Muscle of back (tissue), 11 donors: ENCODE results near the gene ANKRA2. TPM values are rescaled to one million over a fixed set of nuclear protein-coding genes. Genes with fewer than 3 reads are reported as not detected.
"Not testable (repeated sequence)": the region's sequence is repeated elsewhere in the genome, so short reads cannot be mapped to it uniquely, and the experiment has no call there.

Experiments used
- DNase-seq, 3 donors: peaks; one replicate each; pipeline versions ENCODE4 v3.0.0 to v3.0.0-alpha.2; 2013
- polyA plus RNA-seq, 10 donors: library from polyadenylated mRNA; unstranded; fragments of 120-200 nt; gene quantifications; one replicate each; pipeline ENCODE4 v1.2.1, GENCODE V29; 2013; ENCODE audit not compliant: insufficient read length in 10 of 10

Gene ANKRA2
- polyA plus RNA-seq, 10 donors = 19.3 to 35.4 (median 24.6) TPM

DNA sequence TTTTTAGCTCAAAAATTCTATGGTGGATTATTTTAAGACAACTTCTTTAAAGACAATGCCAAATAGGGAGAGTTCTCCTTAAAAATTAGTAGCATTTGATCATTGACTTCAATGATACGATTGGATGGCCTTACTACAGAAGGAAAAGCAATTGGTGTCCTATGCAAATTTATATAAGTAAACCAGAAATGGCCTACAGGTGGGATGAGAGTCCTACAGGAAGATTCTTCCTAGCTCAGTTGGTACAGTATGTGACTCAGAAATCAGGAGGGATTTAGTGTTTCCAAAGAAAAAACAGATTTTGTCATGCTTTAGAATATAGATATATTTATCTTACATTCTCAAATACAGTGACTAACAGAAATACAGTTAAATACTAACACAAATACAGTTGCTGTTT, 6.5 kb downstream of the ANKRA2 start:
- DNase-seq = no peak

DNA sequence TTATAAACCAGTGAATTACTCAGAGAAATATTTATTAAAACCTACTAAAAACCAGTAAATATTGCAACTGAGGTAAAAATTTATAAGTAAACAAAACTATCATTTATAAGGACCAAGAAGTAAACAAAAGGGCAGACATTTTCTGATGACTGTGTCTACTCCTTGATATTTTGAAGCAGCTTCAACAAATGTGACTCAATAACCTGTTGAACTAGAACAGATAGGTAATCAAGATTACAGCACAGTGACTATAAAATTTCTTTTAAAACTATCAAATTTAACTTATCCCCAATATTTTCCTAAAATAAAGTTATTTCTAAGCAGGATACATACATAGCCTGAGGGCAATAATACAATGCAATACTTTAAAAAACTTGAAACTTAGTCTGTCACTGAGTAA, 12.8 kb downstream of the ANKRA2 start:
- DNase-seq = no peak

DNA sequence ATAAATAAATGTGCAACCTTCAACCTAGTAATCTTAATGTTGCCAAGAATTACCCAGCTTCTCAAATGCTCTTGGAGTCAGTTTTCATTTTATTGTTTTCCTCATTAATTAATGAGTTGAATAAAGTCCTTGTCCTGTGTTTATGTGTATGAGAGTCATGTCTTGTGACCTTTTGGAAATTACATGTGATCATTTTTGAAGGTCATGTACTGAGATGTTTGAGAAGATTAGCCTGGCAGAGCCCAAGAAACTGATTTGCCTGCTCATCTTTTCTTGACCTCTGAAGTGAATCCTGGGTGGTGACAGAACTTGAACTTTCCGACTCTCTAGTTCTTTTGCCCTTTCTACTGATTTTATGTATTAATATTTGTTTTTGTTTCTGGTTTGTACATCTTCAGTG, 15.4 kb downstream of the ANKRA2 start:
- DNase-seq = no peak

GRCh38 chr5:73545403-73545779, 20.0 kb downstream of the ANKRA2 start:
- no peak for DNase-seq

DNA sequence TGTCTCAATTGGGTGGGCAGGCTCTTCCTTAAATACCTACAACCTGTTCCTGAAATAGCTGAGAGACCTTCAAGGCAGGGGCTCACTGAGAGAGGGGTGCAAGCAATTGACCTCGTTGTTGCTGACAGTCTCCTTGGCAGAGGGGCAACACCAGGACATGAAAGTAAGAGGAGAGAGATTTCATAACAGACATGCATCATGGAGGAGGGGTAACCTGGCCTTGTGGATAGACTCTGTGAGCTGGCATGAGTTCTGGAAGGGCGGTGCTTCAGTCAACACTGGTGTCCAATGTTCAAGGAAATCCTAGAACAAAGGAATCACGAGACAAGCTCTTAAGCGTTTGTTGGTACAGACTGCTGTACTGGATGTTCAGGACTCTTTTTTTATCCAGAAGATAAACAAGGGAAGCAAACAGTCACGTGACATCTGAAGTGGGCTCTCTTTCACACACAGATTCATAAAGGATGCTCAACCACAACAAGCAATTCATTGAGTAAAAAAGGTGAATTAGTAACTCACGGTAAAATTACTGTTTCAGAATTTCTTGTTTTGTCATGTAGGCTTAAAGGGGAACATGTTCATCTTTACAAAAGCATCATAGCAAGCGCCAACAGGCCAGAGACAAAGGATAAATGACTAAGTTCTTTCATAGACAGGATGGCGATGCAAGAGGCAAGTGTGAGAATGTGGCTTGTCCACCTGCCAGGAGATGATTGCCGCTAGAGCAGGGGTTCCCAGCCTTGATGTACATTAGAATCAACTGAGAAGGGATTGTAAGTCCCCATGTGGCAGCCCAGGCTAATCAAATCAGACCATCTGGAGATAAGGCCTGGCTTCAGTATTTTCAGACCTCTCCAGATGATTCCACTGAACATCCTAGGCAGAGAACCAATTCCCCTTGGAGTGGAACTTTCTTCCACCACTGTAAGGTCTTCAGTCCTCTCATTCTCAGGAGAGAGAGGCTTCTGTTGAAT, 20.7 kb downstream of the ANKRA2 start:
- no peak for DNase-seq

GRCh38 chr5:73542020-73542419, 23.4 kb downstream of the ANKRA2 start:
- no peak for DNase-seq

DNA sequence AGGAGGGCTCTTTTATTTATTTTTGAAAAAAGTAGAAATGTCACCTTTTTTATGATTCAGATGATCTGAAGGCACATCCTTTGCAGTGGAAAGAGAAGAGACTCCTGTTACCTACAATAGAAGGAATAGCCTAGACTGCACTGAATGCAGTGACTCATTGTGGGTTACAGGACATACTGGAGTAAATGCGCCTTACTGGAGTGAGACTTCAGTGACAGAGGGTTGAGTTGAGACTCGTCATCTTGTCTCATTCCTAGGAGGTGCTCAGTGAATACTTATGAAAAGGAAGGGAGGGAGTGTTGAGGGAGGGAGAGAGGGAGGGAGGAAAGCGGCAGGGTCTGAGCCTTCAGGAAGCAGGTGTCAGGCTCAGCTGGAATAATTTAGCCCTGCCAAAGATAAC, 25.2 kb downstream of the ANKRA2 start:
- DNase-seq = peak in 1 of 3 donors; percentile 33

- no peak for DNase-seq
Measured at GRCh38 chr5:73539730-73540129, 25.7 kb downstream of the ANKRA2 start.

DNA sequence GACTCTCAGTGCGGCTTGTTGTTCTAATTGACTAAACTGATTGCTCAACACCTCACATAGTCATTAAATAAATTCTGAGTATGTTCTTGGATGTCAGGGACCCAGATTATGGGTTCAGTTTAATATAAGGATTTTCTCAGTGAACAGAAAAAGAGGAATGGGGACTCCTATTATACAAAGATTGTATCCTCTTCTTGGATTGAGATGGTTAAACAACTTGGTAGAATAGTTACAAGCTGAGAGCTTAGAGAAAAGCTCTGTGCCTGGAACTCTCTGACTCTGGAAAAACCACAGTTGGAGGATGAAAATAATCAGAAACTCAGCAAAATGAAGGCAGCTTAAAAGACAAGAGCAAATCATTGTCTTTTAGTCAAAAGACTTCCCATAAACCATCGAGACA, 30.5 kb downstream of the ANKRA2 start:
- no peak for DNase-seq

DNA sequence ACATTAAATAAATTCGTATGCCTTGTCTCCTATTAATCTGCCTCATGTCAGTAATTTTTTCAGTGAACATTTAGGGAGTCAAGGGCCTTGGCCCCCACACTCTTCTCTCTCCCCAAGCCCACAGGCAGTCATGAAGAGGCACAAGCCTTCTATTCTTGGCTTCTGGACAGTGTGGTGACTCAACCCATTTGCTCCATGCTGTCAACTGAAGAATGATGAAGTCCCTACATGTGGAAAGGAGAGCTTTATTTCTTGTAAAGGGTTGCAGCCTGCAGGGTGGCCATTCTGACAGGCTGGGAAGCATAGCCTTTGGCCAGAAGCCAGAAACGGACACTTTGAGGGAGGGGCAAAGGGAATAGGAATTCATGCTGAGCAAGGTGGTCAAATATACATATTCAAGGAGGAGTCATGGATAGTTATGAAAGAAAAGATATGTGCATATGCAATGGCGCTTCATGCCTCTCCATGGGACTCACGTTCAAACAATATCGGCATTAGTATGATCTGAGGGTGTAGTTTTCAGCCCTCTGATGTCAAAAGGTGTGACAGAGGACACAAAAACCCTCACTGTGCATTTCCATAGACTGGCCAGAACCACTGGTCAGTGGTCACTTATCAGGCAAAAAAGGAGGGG, 31.3 kb downstream of the ANKRA2 start:
- no peak for DNase-seq

GRCh38 chr5:73532195-73532594, 33.2 kb downstream of the ANKRA2 start:
- no peak for DNase-seq

DNA sequence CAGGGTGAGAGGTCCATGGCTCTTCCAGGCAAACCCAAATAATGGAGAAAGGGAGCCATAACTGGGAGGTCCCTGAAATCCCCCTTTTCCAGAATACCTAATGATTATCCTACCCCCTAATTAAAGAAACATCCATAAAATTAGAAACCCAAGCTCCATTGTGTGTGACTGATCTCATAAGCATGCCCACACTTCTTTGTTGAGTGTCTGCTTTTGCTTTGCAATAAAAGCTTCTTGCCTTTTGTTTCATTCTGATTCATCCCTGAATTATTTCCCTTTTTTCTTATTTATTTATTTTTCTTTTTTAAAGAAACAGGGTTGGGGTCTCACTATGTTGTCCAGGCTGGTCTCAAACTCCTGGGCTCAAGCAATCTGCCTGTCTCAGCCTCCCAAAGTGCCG, 34.1 kb downstream of the ANKRA2 start:
- no peak for DNase-seq

GRCh38 chr5:73529081-73529480, 36.4 kb downstream of the ANKRA2 start:
- DNase-seq = no peak

GRCh38 chr5:73528248-73528647, 37.2 kb downstream of the ANKRA2 start:
- no peak for DNase-seq

DNA sequence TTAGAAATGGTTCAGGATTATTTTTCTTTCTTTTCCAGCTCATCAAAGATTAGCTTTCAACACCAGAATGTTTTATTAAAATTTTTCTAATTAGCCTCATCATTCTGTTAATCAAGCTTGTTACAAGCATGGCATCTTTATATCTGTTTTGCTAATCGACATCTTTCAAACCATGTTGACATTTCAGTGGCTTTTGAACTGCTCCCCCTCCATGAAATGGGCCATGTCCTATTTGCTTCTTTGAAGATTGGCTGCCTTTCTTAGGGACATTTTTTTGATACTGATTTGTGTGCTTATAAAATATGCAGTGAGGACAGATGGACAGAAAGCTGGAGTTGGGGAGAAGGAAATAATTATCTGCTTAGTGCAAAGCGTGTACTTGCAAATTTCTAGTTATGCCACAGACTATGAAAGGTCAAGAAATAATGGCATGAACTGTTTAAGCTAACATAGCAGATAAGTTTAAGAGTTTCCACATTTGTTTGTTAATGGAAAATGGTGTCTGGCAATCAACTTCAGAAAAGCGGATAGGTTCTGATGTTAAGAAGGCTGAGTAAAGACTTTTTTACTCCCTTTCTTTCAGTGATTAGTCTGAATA, 39.7 kb downstream of the ANKRA2 start:
- DNase-seq = no peak

- DNase-seq = no peak
Measured at GRCh38 chr5:73523861-73524260, 41.6 kb downstream of the ANKRA2 start.

DNA sequence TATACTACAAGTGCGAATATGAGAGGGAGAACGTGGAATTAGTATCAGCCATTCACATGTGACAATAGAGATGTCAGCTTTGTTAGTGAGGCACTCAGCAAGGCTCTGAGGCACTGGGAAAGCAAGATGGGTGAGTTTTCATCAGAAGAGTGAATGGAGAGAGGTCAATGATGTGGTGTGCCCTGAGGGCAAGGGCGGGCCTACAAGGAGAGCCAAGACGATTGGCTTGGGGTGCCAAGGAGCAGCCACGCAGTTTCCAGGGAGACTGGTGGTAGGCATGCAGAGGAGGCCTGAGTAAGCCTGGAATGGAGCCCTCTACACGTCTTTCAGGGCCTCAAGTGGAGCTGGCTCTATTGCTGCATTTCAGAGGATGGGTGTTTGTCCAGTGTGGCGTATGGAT, 42.5 kb downstream of the ANKRA2 start:
- DNase-seq = no peak

DNA sequence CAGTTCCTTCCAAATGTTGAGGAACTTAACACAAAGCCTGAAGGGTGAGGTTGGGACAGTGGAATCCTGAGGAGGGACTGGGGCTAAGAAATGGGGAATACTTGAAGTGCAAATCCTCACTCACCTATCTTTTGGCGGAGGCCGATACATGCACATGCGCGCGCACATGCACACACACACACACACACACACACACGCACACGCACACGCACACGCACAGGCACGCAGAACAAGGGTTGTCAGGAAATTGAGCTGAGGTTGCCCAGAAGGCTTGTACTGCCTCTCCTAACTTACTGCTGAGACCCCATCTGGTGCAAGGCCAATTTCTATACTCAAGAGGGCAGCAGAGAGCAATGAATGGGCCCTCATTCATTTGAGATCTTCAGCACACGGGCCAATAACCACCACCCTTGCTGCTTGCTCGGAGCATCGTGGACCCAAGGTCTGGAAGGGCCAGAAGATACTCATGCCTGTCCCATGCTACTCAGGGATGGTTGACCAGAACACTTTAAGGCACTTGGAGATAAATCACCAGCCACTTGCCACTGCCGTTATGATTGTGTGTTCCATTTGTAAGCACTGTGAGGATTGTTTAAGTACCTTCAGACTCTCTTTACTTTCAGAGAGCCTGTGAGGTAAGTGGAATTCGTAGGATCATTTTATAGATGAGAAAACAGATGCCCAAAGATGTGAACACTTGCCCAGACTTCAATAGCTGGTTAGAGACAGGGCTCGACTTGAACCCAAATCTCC, 45.7 kb downstream of the ANKRA2 start:
- DNase-seq = peak; percentile 70 to 84 (median 71)

- DNase-seq = no peak
Measured at GRCh38 chr5:73515232-73515631, 50.2 kb downstream of the ANKRA2 start.

- no peak for DNase-seq
Measured at GRCh38 chr5:73514418-73514817, 51.0 kb downstream of the ANKRA2 start.

DNA sequence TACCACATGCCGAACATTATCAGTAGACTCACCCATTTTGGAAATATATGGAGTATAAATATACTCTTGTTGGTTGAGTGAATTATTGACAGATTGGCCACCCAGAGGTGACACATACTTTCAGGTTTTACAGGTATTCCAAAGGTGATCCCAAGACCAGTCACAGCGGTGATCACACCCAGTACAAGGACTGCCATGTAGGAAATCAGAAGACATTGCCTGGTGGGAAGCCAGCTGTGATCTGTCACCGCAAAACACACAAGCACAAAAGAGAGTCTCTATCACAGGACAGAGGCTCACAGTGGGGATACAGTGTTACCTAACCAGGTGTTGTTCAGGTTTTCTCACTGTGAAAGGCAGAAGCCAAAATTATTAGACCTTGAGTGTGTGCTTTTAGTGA, 51.4 kb downstream of the ANKRA2 start:
- no peak for DNase-seq

GRCh38 chr5:73508521-73508920, 56.9 kb downstream of the ANKRA2 start:
- not testable (repeated sequence) for DNase-seq
